Mesenchymal stem cell (in vitro differentiated cells and primary cell): ENCODE measurements around the gene TRIM2.

ENCODE experiments used
- DNase-seq: peaks from one replicate; pipeline ENCODE4 v3.0.0-alpha.2; 2013
- H2AFZ ChIP-seq: one replicate; pipeline ENCODE4 v1.6.1; 2013; ENCODE audit warnings: low read depth, mild to moderate bottlenecking, control low read depth, inconsistent platforms, low read length, moderate library complexity
- H2AK5ac ChIP-seq: 2 replicates; pipeline ENCODE4 v1.6.1; 2013; ENCODE audit warnings: low read length, moderate library complexity, mild to moderate bottlenecking, inconsistent platforms; ENCODE audit not compliant: severe bottlenecking
- H2BK120ac ChIP-seq: one replicate; pipeline ENCODE4 v1.6.1; 2013; ENCODE audit warnings: low read depth, mild to moderate bottlenecking, inconsistent platforms, low read length, moderate library complexity
- H2BK12ac ChIP-seq, 2 experiments: one replicate each; pipeline ENCODE4 v1.6.1; 2013; ENCODE audit warnings: inconsistent platforms in 2 of 2, low read length in 2 of 2, mild to moderate bottlenecking in 2 of 2, moderate library complexity in 2 of 2, control low read depth in 1 of 2
- H2BK15ac ChIP-seq: one replicate; pipeline ENCODE4 v1.6.1; 2013; ENCODE audit warnings: mild to moderate bottlenecking, low read depth, inconsistent platforms; ENCODE audit not compliant: poor library complexity, severe bottlenecking
- H2BK5ac ChIP-seq: 2 replicates; pipeline ENCODE4 v1.6.1; 2013; ENCODE audit warnings: low read depth, mild to moderate bottlenecking, low read length, control low read depth, inconsistent platforms; ENCODE audit not compliant: poor library complexity, severe bottlenecking
- H3K14ac ChIP-seq, 2 experiments: one replicate each; pipeline ENCODE4 v1.6.1; 2013; ENCODE audit warnings: inconsistent platforms in 2 of 2, low read length in 2 of 2, control low read depth in 1 of 2, mild to moderate bottlenecking in 1 of 2, moderate library complexity in 1 of 2
- H3K18ac ChIP-seq, 2 experiments: one replicate each; pipeline ENCODE4 v1.6.1; 2013; ENCODE audit warnings: inconsistent platforms in 2 of 2, low read length in 2 of 2, control low read depth in 1 of 2, low read depth in 1 of 2, mild to moderate bottlenecking in 1 of 2
- H3K23ac ChIP-seq, 2 experiments: one replicate each; pipeline ENCODE4 v1.6.1; 2013; ENCODE audit warnings: inconsistent platforms in 2 of 2, low read length in 2 of 2, mild to moderate bottlenecking in 2 of 2, moderate library complexity in 2 of 2, control low read depth in 1 of 2
- H3K27ac ChIP-seq: 2 replicates; pipeline ENCODE4 v1.5.1; 2013; ENCODE audit warnings: mild to moderate bottlenecking, moderate library complexity, low read length, control low read depth, inconsistent platforms; ENCODE audit not compliant: poor library complexity, severe bottlenecking
- H3K27me3 ChIP-seq, 2 experiments: 2 replicates each; pipeline versions ENCODE4 v1.6.1 to v1.7.0; 2013; ENCODE audit warnings: low read length in 2 of 2, mild to moderate bottlenecking in 2 of 2, moderate library complexity in 2 of 2, control low read depth in 1 of 2, inconsistent platforms in 1 of 2; ENCODE audit not compliant: control insufficient read depth in 1 of 2, insufficient read depth in 1 of 2
- H3K36me3 ChIP-seq, 2 experiments: 2 replicates each; pipeline versions ENCODE4 v1.6.1 to v1.7.0; 2013; ENCODE audit warnings: low read length in 2 of 2, control low read depth in 1 of 2, inconsistent platforms in 1 of 2, low read depth in 1 of 2, mild to moderate bottlenecking in 1 of 2; ENCODE audit not compliant: insufficient read depth in 2 of 2, control insufficient read depth in 1 of 2
- H3K4ac ChIP-seq, 2 experiments: one replicate each; pipeline ENCODE4 v1.6.1; 2013; ENCODE audit warnings: inconsistent platforms in 2 of 2, low read length in 2 of 2, mild to moderate bottlenecking in 2 of 2, moderate library complexity in 2 of 2, control low read depth in 1 of 2, low read depth in 1 of 2
- H3K4me1 ChIP-seq: 2 replicates; pipeline ENCODE4 v1.6.1; 2013; ENCODE audit warnings: low read depth, low read length, control low read depth; ENCODE audit not compliant: control insufficient read depth, insufficient read depth
- H3K4me2 ChIP-seq: 2 replicates; pipeline ENCODE4 v1.6.1; 2013; ENCODE audit warnings: low read length, mild to moderate bottlenecking, inconsistent platforms; ENCODE audit not compliant: poor library complexity, severe bottlenecking
- H3K4me3 ChIP-seq, 2 experiments: 2 replicates each; pipeline versions ENCODE4 v1.5.1 to v1.7.0; 2013; ENCODE audit warnings: low read length in 2 of 2, mild to moderate bottlenecking in 2 of 2, control low read depth in 1 of 2, low read depth in 1 of 2; ENCODE audit not compliant: insufficient read depth in 1 of 2
- H3K79me1 ChIP-seq: replicated peaks from 2 replicates; pipeline ENCODE4 v1.6.1; 2013; ENCODE audit warnings: mild to moderate bottlenecking, control low read depth, low read length, inconsistent platforms; ENCODE audit not compliant: poor library complexity, severe bottlenecking
- H3K9ac ChIP-seq: 2 replicates; pipeline ENCODE4 v1.7.0; 2013; ENCODE audit warnings: mild to moderate bottlenecking, low read length, moderate library complexity
- H3K9me3 ChIP-seq: 2 replicates; pipeline ENCODE4 v1.7.0; 2013; ENCODE audit warnings: mild to moderate bottlenecking, low read length; ENCODE audit not compliant: control insufficient read depth
- H4K8ac ChIP-seq: one replicate; pipeline ENCODE4 v1.6.1; 2013; ENCODE audit warnings: inconsistent platforms, mild to moderate bottlenecking, low read length, moderate library complexity
- H4K91ac ChIP-seq: one replicate; pipeline ENCODE4 v1.6.1; 2013; ENCODE audit warnings: mild to moderate bottlenecking, low read length, inconsistent platforms
- WGBS: methylation state at CpG from one replicate; pipeline ENCODE4 v1.1.7; 2013; ENCODE audit warnings: mixed read lengths; 5-methylcytosine and 5-hydroxymethylcytosine counted together

The TRIM2 gene

DNA sequence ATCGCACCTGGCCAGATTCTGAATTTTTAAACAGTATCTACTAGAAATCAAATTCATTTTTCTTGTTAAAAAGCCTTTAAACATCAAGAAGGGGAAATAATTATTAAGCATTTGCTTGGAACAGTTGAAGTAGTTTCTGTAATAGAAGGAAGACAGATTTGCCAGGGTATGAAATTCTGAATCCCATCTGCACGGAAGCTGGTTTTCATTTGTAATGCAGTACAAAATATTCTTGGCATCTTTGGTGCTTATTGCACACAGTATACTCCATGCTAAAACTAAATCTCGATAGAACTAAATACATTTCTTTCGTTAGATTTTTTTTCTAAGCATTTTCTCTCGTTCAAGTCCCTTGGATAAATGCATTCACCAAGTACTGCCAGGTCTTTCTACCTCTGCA is 25.3 kb downstream of the TRIM2 start:
- H3K9me3 ChIP-seq: no peaks in the 10 kb centered on the region
- H2AFZ ChIP-seq: no peak overlapping the region
- no peak overlapping the region for H3K4me3 ChIP-seq
- H3K79me1 ChIP-seq: peaks cover 33% of the 10 kb centered on the region
- WGBS: 98% methylated on average over 4 of the region's 5 CpGs
- H2BK12ac ChIP-seq: no peak overlapping the region
- H3K18ac ChIP-seq: no peak overlapping the region
- no peak for DNase-seq
- H3K27ac ChIP-seq: no peak overlapping the region
- no peak overlapping the region for H4K8ac ChIP-seq
- H4K91ac ChIP-seq: no peak overlapping the region
- no peaks in the 10 kb centered on the region for H3K36me3 ChIP-seq
- no peak overlapping the region for H2AK5ac ChIP-seq
- no peak overlapping the region for H2BK15ac ChIP-seq
- peaks cover 5% of the 10 kb centered on the region for H3K4me1 ChIP-seq
- no peak overlapping the region for H3K4ac ChIP-seq
- H3K9ac ChIP-seq: no peak overlapping the region
- no peak overlapping the region for H2BK120ac ChIP-seq
- H3K23ac ChIP-seq: no peak overlapping the region
- peaks cover 0 to 6% of the 10 kb centered on the region in 2 experiments for H3K27me3 ChIP-seq
- H2BK5ac ChIP-seq: no peak overlapping the region
- H3K14ac ChIP-seq: no peak overlapping the region
- no peak overlapping the region for H3K4me2 ChIP-seq

DNA sequence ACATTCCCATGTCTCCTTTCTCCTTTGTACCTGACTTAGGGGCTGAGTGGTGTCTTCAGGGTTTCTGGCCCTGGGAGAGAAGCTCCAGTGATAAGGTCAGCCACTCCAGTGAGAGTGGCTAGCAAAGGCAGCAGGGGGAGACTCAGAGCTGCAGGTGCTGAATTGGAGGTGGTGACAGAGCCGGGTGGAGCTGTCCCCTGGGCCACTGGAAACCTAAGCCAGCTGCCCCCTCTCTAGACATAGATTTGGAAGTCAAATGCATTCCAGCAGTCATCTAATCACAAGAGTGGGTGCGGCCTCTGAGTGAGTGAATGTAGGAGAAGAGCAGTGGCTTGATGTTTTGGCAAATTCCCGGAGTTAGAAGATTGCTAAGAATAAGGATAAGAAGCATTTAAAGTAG is 28.5 kb downstream of the TRIM2 start:
- Histone ChIP-seq H3K23ac (no peak overlapping the region), H2AK5ac (peak overlapping the region; percentile 95), H3K4me1 (peaks cover 10% of the 10 kb centered on the region), H3K14ac (no peak overlapping the region), H3K36me3 (peaks cover 0 to under 1% of the 10 kb centered on the region in 2 experiments), H3K27ac (no peak overlapping the region), H3K9me3 (no peaks in the 10 kb centered on the region), H2BK120ac (no peak overlapping the region), H4K8ac (peak overlapping the region; percentile 42), H3K27me3 (peaks cover 0 to 6% of the 10 kb centered on the region in 2 experiments), H2BK5ac (no peak overlapping the region), H3K9ac (no peak overlapping the region), H4K91ac (no peak overlapping the region), H3K18ac (peak overlapping the region in 1 of 2 experiments; percentile 65), H2BK12ac (peak overlapping the region; percentile 65 to 83), H2AFZ (no peak overlapping the region), H3K4me3 (no peak overlapping the region), H3K79me1 (peaks cover 29% of the 10 kb centered on the region), H2BK15ac (no peak overlapping the region), H3K4me2 (no peak overlapping the region), H3K4ac (peak overlapping the region in 1 of 2 experiments; percentile 62)
- peak; percentile 33 for DNase-seq
- 38% methylated on average over 2 of the region's 3 CpGs for WGBS

GRCh38 chr4:153233761-153234371 is 29.6 kb downstream of the TRIM2 start:
- no peak overlapping the region for H2BK5ac ChIP-seq
- H3K14ac ChIP-seq: no peak overlapping the region
- no peak overlapping the region for H2AK5ac ChIP-seq
- H3K4me3 ChIP-seq: peak overlapping the region in 1 of 2 experiments; percentile 57
- H2AFZ ChIP-seq: no peak overlapping the region
- H3K4me1 ChIP-seq: peaks cover 10% of the 10 kb centered on the region
- no peak overlapping the region for H4K91ac ChIP-seq
- no peak overlapping the region for H2BK12ac ChIP-seq
- H4K8ac ChIP-seq: no peak overlapping the region
- H3K4ac ChIP-seq: peak overlapping the region in 1 of 2 experiments; percentile 49
- no peak overlapping the region for H3K23ac ChIP-seq
- H3K79me1 ChIP-seq: peaks cover 40% of the 10 kb centered on the region
- peak; percentile 86 for DNase-seq
- no peaks in the 10 kb centered on the region for H3K9me3 ChIP-seq
- peak overlapping the region; percentile 73 for H3K27ac ChIP-seq
- no peak overlapping the region for H2BK15ac ChIP-seq
- WGBS: 15% methylated on average over 5 of the region's 5 CpGs
- H2BK120ac ChIP-seq: no peak overlapping the region
- no peak overlapping the region for H3K4me2 ChIP-seq
- H3K27me3 ChIP-seq: peaks cover 0 to 6% of the 10 kb centered on the region in 2 experiments
- peaks cover 0 to 10% of the 10 kb centered on the region in 2 experiments for H3K36me3 ChIP-seq
- no peak overlapping the region for H3K18ac ChIP-seq
- H3K9ac ChIP-seq: no peak overlapping the region

DNA sequence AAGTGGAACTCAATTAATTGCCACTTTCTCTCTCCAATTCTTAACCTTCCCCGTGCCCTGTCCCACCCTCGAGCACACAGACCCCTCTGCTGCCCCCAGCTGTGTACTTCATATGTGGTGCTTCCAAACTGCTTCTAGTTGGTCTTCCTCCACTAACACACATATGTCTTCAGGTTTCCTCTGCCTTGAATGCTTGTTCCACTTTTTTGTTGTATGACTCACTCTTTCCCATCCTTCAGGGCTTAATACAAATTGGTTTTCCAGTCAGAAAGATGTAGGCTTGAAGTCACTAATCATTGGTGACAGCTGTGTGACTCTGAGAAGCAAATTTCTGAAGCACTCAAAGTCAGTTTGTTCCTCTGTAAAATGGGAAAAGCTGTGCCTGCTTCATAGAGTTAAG is 30.6 kb downstream of the TRIM2 start:
- peaks cover 10% of the 10 kb centered on the region for H3K4me1 ChIP-seq

More for the DNA sequence above, 30.6 kb downstream of the TRIM2 start:
- H2BK5ac ChIP-seq: no peak overlapping the region
- no peak overlapping the region for H3K4me2 ChIP-seq
- H3K36me3 ChIP-seq: peaks cover 0 to 10% of the 10 kb centered on the region in 2 experiments
- peak overlapping the region; percentile 80 for H2AK5ac ChIP-seq
- peaks cover 40% of the 10 kb centered on the region for H3K79me1 ChIP-seq
- H3K27me3 ChIP-seq: peaks cover 0 to 6% of the 10 kb centered on the region in 2 experiments
- no peak overlapping the region for H2BK15ac ChIP-seq
- H2BK12ac ChIP-seq: peak overlapping the region in 1 of 2 experiments; percentile 98
- no peak overlapping the region for H3K9ac ChIP-seq
- H3K9me3 ChIP-seq: no peaks in the 10 kb centered on the region
- H4K91ac ChIP-seq: no peak overlapping the region
- H3K18ac ChIP-seq: peak overlapping the region in 1 of 2 experiments; percentile 22
- H3K4me3 ChIP-seq: peak overlapping the region in 1 of 2 experiments; percentile 57
- H3K23ac ChIP-seq: no peak overlapping the region
- no peak overlapping the region for H3K27ac ChIP-seq
- no peak overlapping the region for H2AFZ ChIP-seq
- DNase-seq: peak; percentile 80
- H4K8ac ChIP-seq: peak overlapping the region; percentile 24
- no peak overlapping the region for H2BK120ac ChIP-seq
- 31% methylated on average over 2 of the region's 2 CpGs for WGBS
- H3K14ac ChIP-seq: no peak overlapping the region
- H3K4ac ChIP-seq: no peak overlapping the region
